GM19452 (cell line): ENCODE data around the gene GDF11.
"Not testable (repeated sequence)": the region's sequence is repeated elsewhere in the genome, so short reads cannot be mapped to it uniquely, and the experiment has no call there.

Experiments
- ATAC-seq: cut with Tn5 transposase; IDR thresholded peaks from one replicate; pipeline ENCODE4 v1.9.1; 2021; ENCODE audit not compliant: unreplicated experiment

GDF11 gene

DNA sequence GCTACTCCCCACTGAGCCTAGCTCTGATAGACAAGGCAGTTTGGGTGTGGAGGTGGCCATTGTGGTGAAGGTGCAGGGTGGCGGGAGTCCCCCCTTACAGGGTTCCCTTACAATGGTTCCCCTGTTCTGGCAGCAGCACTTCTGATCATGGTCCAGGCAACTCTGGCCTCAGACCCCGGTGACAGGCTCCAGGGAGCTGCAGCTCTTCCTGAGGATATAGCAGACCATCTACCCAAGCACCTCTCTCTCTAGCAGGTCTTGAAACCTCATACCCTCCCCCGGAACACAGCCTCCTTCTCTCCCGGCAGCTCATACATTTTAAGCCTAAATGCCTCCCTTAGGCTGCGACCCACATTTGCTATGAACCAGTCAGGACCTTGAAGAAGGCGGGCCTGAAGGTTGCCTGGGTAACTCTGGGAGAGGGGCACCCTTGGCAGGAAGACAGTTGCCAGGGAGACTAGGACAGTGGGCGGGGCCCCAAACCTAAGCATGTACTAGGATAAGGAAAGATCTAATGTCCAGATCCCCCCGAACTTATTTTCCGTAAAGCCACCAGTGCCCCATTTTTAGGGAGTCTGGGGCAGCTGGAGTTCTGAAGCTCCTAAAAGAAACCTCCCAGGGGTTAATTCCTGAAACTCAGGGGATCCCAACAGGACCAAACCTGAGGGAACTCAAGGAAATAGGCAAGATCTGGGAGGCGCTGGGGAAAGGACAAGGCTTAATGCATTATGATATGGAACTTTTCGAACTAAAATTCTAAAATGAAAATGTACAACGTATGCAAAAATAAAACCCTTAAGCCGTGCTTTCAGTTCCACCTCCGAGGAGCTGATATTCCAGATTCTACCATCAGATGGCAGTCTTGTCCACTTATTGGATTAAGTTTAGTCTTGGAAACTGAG is 4.5 kb upstream of the GDF11 start:
- peak; percentile 82 for ATAC-seq

DNA sequence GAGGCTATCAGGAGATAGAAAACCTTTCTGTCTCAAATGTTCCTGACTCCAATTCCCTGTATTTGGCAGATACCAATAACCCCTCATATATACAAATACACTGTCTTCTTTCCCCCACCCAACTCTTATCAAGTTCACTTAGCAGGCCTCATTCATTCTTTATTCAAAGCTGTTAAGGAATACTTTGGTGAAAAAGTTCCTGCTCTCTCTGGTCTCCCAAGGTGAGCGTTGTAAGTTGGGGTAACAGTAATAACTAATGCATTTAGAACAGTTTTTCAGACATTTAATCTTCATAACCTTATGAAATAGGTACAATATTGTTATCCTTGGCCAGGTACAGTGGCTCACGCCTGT is 3.9 kb upstream of the GDF11 start:
- no peak for ATAC-seq

DNA sequence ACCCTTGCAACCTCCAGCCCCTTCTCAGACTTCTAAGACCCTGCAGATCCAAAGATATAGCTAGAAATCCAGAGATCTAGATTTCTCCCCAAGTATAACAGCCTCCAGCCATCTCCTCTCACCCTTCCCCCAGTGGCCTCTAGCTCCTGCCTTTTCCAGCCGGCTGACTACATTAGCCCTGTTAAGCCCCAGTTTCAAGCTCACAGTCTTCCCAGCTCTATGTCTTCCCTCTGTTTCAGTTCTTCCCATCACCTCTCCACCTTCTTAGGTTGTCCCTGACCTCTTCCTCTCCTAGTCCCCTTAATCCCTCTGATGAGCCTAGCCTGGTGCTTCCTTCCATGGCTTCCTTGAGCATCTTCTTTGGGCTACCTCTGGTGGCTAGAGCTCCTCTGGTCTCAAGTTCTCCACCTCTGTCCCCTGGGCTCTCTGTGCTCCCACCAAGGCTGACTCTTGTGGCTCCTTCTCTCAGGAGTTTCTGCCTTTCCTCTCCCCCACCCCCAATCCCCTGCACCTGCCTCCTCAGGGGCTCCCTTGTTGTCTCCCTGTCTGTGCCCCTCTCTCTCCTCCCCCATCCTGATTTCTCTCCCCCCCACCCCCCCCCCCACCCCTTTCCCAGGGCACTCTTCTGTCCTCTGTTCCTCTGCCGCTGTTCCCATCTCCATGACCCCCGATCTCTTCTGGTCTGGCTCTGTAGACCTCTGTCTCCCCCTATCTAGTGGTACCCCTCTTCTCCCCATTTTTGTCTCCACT is 816 bp upstream of the GDF11 start:
- no peak for ATAC-seq

DNA sequence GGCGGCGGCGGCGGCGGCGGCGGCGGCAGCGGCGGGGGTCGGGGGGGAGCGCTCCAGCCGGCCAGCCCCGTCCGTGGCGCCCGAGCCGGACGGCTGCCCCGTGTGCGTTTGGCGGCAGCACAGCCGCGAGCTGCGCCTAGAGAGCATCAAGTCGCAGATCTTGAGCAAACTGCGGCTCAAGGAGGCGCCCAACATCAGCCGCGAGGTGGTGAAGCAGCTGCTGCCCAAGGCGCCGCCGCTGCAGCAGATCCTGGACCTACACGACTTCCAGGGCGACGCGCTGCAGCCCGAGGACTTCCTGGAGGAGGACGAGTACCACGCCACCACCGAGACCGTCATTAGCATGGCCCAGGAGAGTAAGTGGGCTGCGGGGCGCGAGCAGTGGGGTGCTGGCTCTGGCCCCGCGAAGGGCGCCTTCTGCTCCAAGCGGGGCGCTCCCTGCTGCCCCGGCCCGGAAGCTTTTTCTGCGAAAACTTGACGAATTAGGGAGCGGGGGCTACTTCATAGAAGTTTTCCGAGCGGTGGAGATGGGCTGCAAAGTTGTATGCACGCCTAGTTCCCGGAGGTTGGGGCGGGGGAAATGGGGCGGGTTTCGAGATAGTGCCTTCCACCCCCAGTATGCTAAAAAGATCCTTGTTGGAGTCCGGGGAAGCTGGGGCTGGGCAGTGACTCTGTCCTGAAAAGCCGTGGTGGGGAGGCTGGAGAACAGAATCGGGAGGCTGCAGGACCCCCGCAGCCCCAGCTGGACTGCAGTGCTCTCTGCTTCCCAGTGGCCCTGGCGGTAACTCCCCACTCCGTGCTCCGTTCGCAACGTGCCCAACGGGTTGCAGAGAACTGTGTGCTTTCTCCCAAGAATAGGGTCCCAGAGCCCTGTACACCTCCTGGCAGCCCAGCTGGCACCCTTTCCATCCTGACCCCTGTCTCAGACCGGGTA is 751 bp downstream of the GDF11 start:
- peak; percentile 45 for ATAC-seq

DNA sequence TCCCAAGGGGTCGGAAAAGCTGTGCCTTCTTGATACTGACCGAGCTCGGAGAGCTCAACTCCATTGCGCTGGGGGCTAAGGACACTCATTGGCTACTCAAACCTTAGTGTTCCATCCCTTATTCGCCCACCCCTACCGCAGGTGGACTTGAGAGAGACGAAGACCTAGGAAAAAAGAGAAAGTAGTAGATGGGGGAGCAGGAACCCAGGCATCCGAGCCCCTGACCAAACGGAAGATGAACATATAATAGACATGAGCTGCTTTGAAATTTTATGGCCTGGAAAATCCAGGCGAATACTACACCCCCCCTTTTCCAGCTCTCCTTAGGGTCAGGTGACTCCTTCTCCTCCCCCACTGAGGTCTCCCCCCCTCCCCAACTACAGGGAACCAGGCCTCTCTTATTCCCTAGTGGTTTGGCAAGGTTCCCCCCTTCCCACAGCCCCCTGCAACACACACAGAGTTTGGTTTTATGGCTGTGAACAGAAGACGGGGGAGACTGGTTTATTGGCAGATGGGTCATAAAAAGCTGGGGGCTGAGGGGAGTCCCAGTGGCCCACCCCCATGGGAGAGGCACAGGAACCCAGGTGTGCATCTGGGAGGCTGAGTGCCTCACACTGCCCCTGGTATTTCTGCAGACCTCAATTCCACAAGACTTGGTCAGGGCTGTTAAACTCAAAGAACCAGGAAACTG is 1.6 kb downstream of the GDF11 start:
- ATAC-seq = no peak

DNA sequence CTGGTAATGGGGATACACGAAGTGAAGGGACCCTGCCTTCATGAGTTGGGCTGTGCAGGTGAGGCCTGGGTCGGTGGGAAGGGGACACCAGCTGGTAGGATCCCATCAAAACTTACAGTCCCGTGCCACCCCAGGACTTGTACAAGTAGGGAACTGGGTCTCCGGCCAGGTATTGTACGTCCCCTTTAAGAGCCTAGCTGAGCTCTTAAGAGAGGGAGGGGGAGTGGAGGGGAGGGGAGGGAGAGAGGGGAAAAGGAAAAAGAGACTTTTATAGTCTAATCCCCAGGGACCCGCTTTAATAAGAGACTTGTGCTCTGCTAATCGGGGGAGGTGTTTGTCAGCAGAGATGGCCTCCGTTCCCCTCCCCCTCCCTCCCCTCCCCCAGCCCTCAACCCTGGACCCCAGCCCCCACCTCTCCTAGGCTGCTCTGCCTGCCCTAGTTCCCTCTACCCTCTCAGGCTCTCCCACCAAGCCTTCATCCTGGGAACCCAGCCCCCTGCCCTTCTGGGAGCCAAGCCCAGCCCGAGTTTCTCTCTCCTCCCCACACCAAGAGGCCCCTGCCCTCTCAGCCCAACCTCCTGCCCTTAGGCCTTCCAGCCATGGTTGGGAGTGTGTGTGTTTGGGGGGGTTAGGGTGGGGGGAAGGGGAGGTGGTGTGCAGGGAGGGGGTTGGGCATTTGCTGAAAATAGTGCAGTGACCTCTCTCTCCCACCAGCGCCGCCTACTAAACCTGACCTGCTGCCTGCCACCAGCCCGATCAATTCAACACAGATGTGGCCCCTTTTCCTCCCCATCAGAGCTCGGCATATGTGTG is 2.6 kb downstream of the GDF11 start:
- no peak for ATAC-seq

DNA sequence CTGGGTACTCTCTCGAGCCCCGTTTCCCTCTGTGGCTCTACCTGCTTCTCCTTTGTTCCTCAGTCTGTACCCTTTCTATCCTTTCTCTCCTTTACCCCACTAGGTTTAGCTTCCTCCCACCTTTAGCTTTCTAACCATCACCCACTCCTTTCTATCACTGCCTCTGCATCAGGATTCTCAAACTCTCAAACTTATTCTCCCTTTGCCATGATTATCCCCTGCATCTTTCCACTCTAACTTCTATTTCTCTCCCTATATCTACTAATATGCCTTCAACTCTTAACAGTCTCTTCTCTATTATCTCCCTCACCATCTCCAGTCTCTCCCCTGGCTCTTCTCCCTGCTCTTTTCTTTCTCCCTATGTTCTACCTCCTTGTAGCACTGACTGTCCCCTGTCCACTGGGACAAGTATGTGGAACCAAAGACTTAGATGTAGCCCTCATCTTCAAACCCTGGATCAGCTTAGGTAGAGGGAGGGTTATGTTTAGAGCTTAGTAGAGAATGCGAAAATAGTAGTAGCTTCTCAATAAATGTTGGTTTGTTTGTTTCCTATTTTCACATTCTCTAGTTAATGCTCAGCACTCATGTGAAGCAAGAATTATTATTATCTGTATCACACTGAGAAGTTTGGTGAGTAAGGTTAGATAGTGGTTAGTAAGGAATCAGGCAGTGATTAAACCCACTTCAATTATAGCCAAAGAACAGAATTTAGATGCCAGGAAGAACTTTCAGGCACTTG is 3.4 kb downstream of the GDF11 start:
- no peak for ATAC-seq

DNA sequence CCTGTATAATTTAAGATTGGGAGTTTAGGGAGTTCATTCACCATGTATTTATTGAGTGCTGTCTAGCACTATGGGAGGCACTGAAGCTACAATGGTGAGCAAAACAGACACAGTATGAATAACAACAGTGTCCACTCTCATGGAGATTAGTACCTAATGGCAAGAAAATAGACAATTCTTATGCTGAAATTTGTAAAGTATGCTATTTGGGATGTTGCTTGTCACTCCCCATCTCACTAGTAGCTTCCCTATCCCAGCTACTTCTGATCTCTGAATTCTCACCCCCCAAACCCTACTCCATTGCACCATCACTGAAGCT is 4.0 kb downstream of the GDF11 start:
- ATAC-seq = no peak

DNA sequence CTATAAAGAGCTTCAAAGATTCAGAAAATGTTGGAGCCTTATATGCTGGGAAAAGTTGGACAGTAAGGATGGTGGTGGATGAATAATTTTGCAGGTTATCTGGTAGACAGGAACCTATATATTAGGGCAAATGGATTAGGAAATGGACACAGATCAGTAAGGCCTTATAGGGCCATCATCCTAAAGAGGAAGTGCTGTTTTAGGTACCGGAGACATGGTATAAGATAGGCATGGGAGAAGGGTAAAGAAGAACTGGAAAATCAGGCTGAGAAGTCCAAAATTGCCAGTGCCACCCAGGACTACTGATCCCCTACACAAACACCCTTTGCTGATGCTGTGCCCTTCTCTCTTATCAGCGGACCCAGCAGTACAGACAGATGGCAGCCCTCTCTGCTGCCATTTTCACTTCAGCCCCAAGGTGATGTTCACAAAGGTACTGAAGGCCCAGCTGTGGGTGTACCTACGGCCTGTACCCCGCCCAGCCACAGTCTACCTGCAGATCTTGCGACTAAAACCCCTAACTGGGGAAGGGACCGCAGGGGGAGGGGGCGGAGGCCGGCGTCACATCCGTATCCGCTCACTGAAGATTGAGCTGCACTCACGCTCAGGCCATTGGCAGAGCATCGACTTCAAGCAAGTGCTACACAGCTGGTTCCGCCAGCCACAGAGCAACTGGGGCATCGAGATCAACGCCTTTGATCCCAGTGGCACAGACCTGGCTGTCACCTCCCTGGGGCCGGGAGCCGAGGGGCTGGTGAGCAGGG is 5.5 kb downstream of the GDF11 start:
- ATAC-seq = no peak

DNA sequence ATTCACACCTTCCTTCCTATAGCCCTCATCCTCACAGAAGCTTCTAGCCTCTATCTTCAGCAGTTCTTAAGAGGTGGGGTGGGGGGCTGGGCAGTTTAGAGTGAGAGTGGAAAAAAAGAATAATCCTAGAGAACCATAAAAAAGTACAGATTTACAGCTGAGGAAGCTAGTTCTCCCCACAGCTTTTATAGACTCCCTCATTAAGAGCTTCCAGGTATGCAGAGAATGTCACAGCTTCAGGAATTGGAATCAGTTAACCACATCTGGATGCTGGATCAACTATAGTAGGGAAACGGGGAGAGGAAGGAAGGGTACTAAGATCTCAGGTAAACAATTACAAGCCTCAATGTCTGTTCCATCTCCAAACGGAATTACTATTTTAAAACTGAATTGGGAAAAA is 12.3 kb downstream of the GDF11 start:
- no peak for ATAC-seq

DNA sequence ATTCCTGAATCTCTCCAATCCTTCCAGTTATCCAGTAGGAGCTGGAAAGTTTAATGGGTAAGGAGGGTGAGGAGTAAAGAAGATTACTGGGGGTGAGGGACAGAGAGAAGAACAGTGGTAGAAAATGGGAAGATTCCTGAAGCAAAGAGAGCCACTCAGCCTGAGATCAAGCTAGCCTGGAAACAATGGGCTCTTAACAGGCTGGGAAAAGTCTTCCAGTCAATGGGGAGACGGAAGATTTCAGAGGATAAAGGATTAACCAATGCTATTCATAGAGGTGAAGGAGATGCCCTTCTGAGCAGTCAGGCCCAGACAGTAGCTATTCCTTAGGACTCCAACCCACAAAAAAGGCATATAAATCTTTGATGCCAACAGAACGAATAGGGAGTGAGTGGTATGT is 14.8 kb downstream of the GDF11 start:
- no peak for ATAC-seq

DNA sequence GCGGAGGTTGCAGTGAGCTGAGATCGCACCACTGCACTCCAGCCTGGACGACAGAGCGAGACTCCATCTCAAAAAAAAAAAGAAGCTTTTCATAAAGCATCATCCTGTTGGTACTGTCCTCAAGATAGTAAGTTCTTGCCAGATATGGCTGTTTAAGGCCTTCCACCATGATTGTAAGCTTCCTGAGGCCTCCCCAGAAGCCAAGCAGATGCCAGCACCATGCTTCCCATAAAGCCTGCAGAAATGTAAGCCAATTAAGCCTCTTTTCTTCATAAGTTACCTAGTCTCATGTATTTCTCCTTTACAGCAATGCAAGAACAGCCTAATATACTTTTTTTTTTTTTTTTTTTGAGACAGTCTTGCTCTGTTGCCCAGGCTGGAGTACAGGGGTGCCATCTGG is 15.7 kb downstream of the GDF11 start:
- not testable (repeated sequence) for ATAC-seq

DNA sequence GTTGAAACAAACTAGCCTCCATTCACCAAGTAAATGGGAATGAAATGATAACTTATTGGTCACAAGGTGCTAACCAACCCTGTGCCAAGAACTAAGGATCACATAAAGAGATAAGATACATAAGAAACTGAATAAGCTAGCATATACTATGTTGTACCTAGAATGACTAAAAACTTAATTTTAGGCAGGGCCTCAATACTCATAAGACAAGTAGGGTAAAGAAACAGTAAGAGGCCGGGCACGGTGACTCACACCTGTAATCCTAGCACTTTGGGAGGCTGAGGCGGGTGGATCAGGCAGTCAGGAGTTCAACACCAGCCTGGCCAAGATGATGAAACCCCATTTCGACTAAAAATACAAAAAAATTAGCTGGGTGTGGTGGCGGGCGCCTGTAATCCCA is 17.7 kb downstream of the GDF11 start:
- ATAC-seq = no peak

DNA sequence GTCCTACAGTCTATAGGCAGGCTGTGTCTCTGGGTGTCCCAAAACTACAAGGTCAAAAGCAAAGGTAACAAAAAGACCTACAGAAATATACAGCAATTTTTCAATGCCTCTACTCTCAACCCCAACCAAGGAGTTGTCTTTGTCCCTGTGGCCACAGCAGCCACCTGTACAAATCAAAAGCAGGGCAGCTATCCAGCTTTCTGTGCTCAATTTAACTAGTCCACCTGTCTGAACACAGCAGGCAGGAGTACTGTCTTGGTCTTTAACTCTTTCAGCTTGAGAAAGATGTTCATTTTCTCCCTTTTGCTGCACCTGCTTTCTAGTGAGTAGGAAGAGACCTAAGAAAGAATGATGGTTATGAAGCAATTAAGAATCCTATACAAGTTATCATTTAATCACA is 19.7 kb downstream of the GDF11 start:
- ATAC-seq = no peak

DNA sequence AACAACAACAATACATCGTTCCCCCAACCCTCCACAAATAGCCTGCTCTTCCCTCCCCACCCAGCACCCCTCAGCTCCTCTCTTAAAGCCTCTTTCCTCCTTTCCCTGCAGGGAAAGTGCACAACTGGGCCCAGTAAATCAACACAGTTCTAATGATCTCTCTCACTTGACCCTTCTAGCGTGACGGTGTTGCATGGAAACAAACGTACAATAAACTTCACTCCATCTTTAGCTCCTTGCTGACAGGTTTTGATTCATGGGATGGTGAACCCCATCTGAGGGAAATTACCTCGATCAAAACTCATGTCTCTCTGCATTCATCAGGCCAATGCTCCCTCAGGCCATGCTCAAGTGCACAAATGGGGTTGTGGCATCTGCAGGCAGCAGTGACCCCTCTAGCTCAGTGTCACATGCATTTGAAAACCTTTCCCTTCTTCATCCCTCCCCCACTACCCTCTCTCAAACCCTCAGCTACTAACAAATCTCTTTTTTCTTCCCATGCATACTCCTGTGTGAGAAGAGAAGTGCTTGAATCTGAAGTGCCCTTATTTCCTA is 22.9 kb downstream of the GDF11 start:
- ATAC-seq = no peak

DNA sequence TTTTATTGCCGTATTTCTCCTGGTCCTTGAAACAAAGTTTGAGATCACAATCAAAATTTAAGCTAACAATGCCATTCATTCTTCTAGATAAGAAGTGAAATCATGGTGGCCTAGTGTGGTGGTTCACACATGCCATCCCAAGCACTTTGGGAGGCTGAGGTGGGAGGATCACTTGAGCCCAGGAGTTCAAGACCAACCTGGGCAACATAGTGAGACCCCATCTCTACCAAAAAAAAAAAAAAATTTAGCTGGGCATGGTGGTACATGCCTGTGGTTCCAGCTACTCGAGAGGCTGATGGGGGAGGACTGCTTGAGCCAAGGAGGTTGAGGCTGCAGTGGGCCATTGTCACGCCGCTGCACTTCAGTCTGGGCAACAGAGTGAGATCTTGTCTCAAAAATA is 24.2 kb downstream of the GDF11 start:
- ATAC-seq = no peak

DNA sequence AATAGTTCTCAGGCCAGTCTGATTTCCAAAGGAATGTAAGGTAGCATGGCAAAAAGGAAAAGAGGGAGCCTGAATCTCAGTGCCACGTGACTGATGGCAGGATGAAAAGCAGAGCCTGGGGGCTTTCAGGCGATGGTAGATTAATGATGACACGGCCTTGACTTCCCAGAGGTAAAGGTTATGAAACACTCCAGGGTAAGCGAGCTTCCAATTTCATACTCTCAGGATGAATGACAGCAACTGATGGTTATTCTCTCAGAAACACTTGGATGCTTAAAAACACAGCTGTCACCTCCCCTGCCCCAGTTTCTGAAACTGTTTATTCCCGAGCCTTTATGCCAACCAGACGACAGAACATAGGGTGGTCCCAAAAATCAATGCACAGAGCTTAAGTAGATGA is 28.8 kb downstream of the GDF11 start:
- no peak for ATAC-seq

DNA sequence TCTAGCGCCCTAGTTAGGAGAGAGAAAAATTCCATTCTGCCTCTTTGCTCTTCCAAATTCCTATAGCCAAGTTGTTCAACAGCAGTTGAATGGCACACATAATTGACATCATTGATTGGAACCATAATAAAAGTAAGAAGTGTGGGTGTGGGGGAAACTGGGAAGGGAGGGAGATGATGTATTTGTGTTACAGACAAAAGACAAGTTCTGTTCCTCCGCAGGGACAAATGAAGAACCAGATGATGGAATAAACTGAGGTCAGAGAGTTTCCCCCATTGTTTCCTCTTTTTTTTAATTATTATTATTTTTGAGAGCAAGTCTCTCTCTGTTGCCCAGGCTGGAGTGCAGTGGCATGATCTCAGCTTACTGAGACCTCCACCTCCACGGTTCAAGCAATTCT is 34.9 kb downstream of the GDF11 start:
- ATAC-seq = no peak
